GM18517 (cell line): ENCODE data around the gene CDHR2.

Experiments
- ATAC-seq: cut with Tn5 transposase; IDR thresholded peaks from one replicate; pipeline ENCODE4 v1.9.1; 2021; ENCODE audit warnings: mild to moderate bottlenecking, moderate library complexity; ENCODE audit not compliant: unreplicated experiment

The CDHR2 gene

DNA sequence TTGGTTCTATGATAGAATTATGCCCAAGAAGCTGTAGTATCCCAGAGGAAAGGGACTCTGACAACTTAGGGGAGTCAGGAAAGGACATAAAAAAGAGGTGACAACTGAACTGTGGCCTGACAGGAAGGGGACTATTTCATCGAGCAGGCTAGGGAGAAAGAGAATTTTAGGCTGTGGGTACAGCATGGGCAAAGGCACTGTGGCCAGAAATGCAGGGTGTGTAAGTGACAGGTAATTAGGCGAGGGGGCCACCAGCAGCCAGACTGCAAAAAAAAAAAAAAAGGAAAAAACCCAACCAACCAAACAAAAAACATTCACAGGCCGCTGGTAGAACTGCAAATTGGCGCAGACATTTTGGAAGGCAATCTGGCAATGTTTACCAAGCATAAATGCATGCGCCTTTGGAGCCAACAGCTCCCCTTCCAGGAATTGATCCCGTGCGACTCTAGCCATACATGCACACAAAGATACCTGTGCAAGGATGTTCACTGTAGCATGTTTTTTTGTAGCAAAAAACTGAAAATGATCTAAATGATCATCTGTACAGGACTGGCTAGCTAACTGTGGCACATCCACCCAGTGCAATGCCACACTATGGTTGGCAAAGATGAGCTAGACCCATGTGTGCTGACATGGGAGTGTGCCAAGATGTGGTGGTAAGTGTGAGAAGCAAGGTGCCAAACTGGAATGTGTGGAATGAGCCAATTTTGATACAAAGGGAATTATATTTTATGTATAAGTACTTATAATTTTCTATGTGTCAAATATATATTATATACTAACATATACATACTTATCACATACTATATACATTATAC, 82.5 kb downstream of the CDHR2 start:
- ATAC-seq, result no peak

DNA sequence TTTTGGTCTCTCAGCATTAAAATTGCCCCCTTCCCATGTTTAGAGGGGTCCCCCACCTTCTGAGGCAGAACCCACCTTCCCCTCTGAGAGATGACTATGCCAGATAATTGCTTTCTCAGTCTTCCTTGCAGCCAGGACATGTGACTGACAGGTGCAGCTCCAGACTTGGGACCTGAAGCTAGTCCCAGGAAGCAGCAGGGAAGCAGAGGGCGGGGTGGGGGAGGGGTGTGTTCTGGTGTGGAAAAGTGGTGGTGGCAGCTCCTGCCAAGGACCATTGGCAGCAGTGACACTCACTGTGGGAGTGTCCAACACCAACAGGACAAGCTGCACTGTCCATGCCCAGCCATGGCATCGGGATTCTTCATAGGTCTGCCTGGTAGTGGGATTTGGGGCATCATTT, 83.6 kb downstream of the CDHR2 start:
- ATAC-seq, result no peak

DNA sequence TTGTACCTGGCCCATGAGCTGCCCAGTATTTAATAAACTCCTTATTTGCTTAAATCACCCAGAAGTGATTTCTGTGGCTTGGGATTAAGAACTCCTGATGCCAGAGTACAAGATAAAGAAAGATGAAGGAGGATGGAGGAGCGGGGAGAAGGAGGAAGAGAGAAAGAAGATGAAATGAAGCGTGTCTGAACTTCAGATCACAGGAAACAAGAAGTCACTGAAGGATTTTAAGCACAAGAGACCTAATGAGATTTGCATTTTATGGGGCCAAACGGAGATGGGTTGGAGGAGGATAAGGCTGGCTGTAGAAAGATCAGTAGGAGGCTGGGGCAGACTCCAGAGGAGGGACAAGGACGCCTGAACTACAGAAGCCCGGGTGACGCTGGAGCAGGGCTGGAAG, 84.5 kb downstream of the CDHR2 start:
- ATAC-seq, result no peak

DNA sequence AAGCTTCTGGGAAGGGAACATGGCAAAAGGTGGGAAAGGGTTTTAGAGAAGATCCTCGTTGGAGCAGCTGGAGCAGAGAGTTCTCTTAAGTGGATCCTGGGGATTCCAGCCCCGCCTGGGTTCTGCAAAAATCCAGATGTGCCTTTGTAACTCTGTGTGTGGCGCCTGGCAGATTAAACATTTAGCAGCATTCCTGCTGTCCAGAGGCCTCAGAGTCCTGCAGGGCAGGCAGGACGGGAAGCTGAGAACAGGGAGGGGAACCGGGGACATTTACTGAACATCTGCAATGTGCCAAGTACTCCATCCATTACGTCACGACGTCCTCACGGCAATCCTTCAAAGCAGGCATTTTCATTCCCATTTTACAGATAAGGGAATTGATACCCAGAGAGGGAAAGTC, 87.3 kb downstream of the CDHR2 start:
- no peak for ATAC-seq

DNA sequence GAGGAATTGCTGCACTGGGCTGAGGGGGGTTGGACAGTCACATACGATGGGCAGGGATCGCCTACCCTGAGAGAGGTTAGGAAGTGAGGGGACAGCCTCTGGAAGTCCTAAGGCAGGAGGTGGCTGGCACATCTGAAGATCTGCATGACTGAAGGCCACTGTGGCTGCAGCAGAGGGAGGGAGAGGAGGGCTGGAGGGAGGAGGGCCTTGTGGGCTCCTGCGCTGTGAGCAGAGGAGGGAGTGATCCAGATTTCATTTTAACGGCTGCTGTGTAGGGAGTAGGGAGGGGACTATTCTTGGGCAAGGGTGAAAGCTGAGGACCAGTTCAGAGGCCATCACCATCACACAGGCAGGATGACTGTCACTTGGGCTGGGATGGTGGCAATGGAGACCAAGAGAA, 88.4 kb downstream of the CDHR2 start:
- no peak for ATAC-seq

DNA sequence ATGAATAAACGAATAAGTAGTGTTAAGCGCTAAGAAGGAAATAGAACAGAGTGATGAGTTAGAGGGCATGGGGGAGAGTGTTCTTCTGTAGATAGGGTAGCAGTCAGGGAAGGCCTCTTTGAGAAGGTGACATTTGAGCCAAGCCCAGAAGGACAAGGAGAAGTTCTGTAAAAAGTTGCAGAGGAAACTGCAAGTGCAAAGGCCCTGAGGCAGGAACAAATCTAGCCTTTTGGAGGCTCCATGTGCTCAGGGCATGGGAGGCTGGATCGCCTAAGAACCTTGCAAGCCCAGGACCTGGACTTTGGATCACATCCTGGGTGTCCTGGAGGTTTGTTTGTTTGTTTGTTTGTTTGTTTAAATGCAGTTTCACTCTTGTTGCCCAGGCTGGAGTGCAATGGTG, 89.3 kb downstream of the CDHR2 start:
- ATAC-seq, result no peak

DNA sequence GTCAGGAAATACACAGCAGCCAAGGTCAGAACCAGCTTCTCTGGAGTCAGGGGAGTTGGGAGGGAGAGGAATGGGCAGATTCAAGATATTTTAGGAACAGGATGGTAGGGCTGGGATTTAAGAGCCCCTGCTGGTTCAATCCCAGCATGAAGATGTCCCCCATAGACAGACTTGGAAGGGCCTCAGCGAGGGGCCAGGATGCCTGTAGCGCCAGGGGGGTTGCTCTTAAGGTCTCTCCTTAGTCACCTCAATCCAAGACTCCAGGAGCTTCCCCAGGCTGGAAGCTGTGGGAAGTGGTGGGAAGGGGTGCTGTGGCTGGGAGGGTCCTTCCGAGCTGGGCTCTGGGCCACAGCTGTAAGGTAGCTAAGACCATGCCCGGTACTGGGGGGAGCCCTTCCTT, 90.1 kb downstream of the CDHR2 start:
- ATAC-seq, result no peak

DNA sequence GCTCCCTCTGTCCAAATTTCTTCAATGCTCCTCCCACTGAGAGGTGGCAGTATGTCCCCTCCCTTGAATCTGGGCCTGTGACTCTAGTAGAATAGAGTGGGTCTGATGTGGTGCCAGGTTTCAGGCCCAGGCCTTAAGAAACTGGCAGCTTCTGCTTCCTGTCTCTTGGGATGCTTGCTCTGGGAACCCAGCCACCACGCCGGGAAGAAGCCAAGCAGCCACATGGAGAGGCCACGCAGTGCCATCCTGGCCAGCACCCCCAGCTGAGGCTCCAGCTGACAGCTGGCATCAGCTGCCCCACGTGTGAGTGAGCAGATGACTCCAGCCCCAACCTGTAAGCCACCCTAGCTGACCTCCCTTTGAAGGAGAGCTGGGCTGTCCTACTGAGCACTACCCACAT, 90.8 kb downstream of the CDHR2 start:
- ATAC-seq, result no peak

DNA sequence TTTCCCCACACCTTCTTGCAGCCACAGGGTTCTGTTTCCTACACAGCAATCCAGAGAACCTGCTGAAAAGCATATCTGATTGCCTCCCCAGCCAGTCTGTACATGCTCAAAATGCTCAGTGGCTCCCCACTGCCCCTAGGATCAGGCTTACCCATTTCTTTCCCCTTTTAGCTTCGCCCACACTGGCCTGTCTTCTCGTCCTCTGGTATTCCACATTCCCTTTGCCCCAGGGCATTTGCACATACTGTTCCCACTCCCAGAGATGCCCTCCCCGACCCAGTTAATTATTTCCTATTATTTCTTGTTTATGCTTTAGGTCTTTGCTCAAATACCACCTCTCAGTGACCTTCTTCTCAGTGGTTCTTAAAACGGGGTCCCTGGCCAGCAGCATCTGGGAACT, 91.5 kb downstream of the CDHR2 start:
- no peak for ATAC-seq

DNA sequence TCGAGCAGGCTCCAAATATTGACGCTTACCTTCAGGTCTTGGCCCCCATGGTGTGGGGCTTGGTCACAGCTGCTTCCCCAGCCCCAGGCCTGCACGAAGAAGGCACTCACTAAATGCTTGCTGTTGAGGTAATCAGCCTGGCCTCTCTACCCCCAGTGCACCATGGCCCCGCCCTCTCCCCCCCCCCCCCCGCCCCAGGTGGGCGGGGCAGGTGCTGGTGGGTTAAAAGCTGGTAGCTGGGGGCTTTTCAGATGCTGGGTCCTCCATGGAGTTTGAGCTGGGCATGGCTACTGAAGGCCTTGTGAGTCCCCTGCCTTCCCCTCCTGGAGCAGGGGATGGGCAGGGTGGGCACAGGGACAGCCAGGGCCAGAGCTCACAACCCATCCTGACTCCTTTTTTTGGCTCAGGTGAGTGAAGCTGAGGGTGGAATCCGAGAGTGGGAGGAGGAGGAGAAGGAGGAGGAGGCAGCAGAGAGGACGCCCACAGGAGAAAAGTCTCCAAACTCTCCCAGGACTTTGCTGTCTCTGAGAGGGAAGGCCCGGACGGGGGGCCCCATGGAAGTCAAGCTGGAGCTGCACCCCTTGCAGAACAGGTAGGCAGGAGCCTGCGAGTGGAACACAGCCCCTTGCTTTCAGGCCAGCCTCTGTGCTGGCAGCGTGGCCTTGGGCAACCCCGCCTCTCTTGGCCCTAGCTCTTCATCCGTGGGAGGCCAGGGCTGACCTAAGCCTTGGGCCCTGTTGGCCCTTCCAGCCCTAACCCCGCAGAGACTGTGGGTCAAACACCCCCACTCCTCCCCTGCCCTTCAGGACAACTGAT, 93.7 kb downstream of the CDHR2 start:
- no peak for ATAC-seq

DNA sequence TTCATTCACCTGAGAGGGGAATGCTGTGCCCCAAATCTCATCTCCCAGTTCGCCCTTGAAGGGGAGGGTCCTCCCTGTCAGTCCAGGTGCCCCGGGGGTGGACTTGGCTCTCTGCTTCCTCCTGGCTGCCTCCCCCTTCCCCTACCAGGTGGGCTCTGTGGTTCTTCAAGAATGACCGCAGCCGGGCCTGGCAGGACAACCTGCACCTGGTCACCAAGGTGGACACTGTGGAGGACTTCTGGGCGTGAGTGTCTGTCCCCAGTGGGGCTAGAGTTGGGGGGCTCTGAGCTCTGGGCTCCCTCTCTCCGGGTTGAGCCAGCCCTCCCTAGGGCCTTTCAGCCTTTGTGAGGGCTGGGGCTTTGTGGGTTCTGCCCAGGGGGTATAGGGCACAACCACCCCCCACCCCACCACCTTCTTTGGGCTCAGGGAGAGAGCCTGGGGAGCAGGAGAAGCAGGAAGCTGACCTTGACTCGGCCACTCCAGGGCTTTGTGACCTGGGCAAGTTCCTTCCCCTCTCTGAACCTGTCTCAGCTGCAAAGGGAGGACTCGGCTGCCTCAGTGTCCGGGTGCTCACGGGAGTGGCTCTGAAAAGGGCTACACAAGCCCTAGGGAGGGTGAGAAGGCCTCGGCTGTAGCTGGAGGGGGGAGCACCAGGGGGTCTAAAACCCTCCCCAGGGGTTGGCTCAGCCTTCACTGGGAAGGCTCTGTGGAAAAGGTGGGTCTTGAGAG, 94.5 kb downstream of the CDHR2 start:
- no peak for ATAC-seq

DNA sequence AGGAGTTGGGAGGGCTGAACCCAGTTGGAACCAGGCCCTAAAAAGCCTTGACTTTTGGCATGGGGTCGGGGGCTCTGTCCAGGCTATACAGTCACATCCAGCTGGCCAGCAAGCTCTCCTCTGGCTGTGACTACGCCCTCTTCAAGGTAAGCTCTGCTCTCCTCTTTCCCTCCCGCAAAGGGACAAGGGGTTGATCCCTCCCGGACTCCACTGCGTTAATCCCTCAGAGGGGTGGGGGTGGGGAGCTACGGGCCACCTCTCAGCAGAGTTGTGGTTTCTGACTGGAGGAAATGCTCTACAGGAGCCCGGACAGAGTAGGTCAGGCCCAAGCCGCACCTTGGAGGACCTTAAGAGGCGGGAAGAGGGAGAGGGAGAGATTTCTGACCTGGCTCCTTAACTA, 95.2 kb downstream of the CDHR2 start:
- no peak for ATAC-seq

DNA sequence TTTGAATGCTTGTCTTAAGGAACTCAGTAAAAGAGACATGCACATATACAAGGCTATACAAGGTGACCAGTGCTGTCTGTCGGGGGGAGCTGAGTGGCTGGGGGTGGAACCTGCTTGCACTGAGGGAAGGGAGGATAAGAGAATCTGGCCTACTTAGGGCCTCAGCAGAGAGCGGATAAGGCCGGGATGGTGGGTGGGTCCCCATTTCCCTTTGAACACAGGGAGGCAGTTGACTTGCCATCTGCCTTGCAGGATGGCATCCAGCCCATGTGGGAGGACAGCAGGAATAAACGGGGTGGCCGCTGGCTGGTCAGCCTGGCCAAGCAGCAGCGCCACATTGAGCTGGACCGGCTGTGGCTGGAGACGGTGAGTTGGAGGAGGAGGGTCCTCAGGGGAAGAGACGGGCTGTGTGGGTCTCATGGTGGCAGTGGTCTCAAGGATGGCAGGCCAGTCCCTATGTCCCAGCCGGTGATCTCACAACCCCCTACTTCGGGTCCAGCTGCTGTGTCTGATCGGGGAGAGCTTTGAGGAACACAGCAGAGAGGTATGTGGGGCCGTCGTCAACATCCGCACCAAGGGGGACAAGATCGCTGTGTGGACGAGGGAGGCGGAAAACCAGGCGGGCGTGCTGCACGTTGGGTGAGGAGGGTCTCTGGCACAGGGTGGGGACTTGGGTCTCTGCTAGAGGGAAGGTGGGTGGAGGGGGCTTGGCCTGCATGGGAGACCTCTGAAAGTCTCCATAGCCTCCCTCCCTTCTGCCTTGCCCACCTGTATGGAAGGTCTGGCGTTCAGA, 95.9 kb downstream of the CDHR2 start:
- no peak for ATAC-seq
